Stimulated activated naive CD4-positive, alpha-beta T cell treated with Interleukin-2 at 50 U/mL for 16 hours (primary cell): ENCODE data around the gene RNASEL.
A peak's percentile ranks its signal among the peaks of the same experiment; 100 is the strongest.

Source experiments
- DNase-seq: peaks from one replicate; lab custom pipeline; 2025; lab: John Stamatoyannopoulos, UW

RNASEL gene

GRCh38 chr1:182621906-182622305 lies 32.9 kb upstream of the RNASEL start:
- no peak for DNase-seq

DNA sequence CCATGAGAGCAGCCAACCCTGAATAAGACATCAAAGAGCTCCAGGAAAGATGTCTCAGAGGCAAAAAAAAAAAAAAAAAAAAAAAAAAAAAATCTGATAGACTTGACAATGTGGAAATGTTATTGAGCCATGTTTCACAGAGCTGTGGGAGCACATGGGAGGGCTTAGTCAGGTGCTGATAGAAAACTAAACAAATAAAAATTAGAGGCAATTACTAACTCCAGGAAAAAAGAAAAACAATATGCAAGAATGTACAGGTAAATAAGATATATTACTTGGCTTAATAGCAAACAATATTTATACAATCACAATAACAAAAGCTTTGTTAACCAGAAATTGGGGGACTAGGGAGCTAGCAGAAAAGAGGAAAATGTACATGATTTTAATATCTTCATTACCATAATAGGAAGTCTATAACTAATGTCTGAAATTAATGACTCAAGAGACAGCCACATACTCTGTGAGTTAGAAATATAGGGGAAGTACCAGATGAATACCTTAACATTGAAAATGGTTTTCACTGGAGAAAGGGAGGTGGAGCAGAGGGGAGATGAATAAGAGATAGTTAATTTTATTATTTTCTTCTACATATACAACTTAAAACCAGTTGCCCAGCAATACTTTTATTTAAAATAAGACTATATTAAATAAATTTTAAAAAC lies 32.0 kb upstream of the RNASEL start:
- DNase-seq: no peak

GRCh38 chr1:182617734-182618351 lies 28.8 kb upstream of the RNASEL start:
- DNase-seq: no peak

- DNase-seq: no peak
Observed at GRCh38 chr1:182617014-182617429, 28.0 kb upstream of the RNASEL start.

- peak; percentile 84 for DNase-seq
Observed at GRCh38 chr1:182616130-182617013, 27.3 kb upstream of the RNASEL start.

- DNase-seq: peak; percentile 34
Observed at GRCh38 chr1:182615468-182616129, 26.5 kb upstream of the RNASEL start.

- DNase-seq: peak; percentile 50
Observed at GRCh38 chr1:182614796-182615454, 25.9 kb upstream of the RNASEL start.

DNA sequence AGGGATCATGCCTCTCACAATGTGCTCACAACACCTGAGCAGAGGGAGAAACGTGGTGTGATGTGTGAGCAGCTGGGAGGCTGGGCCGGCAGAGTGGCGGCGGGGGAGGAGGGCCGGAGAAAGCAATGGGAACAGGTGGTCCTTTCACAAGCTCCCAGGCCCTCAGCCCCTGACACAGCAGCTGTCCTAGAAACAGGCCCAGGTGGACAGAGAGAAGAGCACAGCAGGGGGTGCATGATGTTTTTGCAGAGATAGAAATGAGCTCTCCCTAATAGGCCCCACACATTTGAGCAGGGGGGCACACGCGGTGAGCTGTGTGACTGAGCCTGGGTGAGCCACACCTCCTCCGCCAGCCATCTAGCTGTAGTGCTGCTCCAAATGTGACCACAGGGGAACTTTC lies 22.7 kb upstream of the RNASEL start:
- no peak for DNase-seq

DNA sequence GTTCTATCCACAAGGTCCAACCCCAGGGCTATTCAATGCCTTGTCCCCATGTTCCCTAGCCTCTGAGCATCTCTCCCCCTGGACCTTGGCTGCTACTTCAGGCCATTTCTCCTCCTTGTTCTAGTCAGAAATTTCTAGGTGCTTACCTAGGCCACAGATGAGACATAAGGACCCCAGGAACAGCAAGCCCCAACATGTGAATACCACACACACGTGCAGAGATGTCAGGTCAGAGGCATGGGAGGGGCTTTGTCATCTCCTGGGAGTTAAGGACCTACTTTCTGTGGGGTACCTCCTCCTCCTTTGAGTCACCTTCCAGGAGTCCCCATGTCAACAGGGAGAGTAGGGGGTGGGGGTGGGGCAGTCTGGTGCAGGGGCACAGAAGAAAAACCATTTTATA lies 22.3 kb upstream of the RNASEL start:
- DNase-seq: no peak

GRCh38 chr1:182610606-182611194 lies 21.6 kb upstream of the RNASEL start:
- DNase-seq: no peak

GRCh38 chr1:182608845-182609610 lies 20.0 kb upstream of the RNASEL start:
- DNase-seq: no peak

DNA sequence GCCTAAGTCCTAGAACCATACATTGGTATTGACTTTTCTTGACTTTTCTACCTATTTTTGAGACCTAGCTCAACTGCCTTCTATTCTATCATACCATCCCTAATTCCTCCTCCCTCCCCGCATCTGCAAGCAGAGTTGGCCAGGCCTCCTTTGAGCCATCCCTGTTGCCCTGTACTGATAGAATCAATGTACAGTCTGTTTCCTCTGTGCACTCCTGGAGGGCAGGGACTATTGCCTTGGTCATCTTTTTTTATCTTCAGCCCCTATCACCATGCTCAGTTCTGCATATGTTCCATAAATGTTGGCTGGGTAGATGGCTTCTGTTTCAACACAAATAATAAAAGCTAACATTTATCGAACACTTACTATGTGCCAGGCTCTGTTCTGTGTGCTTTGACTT lies 19.2 kb upstream of the RNASEL start:
- DNase-seq: no peak

GRCh38 chr1:182607566-182607965 lies 18.5 kb upstream of the RNASEL start:
- DNase-seq: no peak

DNA sequence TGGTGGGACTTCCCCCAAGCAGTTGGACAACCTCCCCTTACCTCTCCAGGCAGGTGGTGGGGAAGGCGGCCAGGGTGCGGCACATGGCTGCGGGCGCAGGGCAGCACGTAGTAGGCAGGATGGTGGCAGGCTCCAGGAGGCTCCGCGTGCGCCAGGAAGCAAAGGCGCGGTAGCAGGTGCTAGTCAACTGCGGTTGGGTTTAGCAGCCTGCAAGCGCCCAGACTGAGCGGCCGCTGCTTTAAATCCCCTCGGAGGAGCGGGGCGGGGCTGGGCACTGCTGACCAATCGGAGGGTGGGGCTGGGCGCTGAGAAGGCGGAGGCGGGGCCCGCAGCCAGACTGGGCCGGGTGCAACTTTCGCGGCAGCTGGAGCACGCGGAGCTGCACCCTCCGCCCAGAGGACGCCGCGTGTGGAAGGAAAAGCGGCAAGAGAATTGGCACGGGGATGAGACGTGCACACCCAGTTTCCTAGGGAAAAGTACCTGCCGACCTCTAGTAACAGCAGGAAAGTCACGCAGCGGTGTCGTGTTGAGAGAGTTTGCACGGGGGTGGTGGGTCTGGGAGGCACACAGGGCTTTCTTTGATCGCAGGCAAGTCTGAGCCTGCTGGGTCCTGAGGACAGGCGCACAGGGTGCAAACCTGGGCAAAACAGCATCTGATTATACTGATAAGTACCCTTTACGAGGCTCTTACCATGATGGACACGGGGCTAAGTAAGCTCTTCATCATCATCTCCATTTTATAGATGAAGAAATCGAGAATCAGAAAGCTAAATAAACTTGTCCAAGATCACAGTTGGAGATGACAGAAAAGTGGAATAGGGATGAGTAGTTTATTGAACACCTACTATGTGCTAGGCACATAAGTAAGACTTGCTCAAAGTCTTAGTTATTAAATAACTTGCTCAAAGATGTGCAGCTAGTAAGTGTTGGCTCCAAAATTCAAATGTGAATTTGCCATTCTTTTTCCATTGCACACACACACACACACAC lies 15.4 kb upstream of the RNASEL start, which contains the start of gene RGS16:
RGS16 (minus strand) TSS at position 215 of the 990 bp plus-strand sequence; CDS start at position 85, 130 bp downstream.
- DNase-seq: peak; percentile 93

DNA sequence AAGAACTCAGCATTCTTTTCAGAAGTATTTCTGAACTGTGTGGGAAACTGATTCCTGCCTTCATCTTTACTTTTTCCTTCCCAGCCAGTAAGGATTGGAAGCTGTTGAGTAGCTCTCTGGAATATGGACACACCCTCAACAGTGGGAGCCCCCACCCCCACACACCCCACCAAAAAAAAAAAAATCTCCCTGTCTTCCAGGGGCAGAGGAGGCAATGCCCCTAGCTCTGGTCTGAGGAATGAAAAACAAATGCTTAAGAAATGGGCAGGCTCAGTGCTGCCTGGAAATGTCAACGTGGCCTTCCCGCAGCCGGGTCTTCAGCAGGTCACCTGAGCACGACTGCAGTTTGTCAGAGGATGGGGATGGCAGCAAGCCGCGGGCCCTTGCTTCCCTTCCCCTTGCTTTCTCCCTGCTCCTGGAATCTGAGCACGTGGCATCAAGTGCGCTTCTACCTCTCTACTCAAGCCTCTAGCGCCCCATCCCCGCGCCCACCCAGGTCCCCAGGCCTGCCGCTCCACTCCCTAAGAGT lies 14.7 kb upstream of the RNASEL start:
- no peak for DNase-seq

GRCh38 chr1:182602935-182603645 lies 14.0 kb upstream of the RNASEL start:
- no peak for DNase-seq

- no peak for DNase-seq
Observed at GRCh38 chr1:182601913-182602312, 12.9 kb upstream of the RNASEL start.

GRCh38 chr1:182601416-182601786 lies 12.3 kb upstream of the RNASEL start:
- DNase-seq: peak; percentile 53
